Kidney (tissue), 14 donors: ENCODE measurements around the gene ANKRD29. TPM values are rescaled to one million over a fixed set of nuclear protein-coding genes. Genes with fewer than 3 reads are reported as not detected.
"Not testable (repeated sequence)": the region's sequence is repeated elsewhere in the genome, so short reads cannot be mapped to it uniquely, and the experiment has no call there.

Experiments used
- DNase-seq, 5 donors: peaks; one replicate each; pipeline ENCODE4 v3.0.0-alpha.2; 2013 to 2020
- FAIRE-seq: peaks from 2 replicates; lab custom pipeline; 2012; peaks lifted over from hg19 to GRCh38; lab: Jason Lieb, UNC
- H3K27ac ChIP-seq, 2 donors: one replicate each; pipeline ENCODE4 v1.7.0; 2013; ENCODE audit warnings: low read depth in 2 of 2, low read length in 2 of 2, inconsistent platforms in 1 of 2
- H3K27me3 ChIP-seq: one replicate; pipeline ENCODE4 v1.7.1; 2013; ENCODE audit warnings: low read length, inconsistent platforms; ENCODE audit not compliant: control insufficient read depth, insufficient read depth
- H3K36me3 ChIP-seq, 3 donors: one replicate each; pipeline versions ENCODE4 v1.7.0 to v1.7.1; 2013; ENCODE audit warnings: low read length in 3 of 3, control low read depth in 1 of 3, inconsistent platforms in 1 of 3; ENCODE audit not compliant: insufficient read depth in 3 of 3, control insufficient read depth in 2 of 3
- H3K4me1 ChIP-seq, 3 donors: one replicate each; pipeline versions ENCODE4 v1.7.0 to v1.7.1; 2013; ENCODE audit warnings: low read length in 3 of 3, inconsistent platforms in 1 of 3, low read depth in 1 of 3; ENCODE audit not compliant: control insufficient read depth in 2 of 3, insufficient read depth in 2 of 3
- H3K4me3 ChIP-seq, 3 donors: one replicate each; pipeline versions ENCODE4 v1.7.0 to v1.8.1; 2013; ENCODE audit warnings: low read length in 3 of 3, control low read depth in 1 of 3, inconsistent platforms in 1 of 3
- H3K9ac ChIP-seq, 3 donors: one replicate each; pipeline versions ENCODE4 v1.7.0 to v1.7.1; 2013; ENCODE audit warnings: low read length in 3 of 3, control low read depth in 1 of 3, inconsistent platforms in 1 of 3
- H3K9me3 ChIP-seq, 3 donors: one replicate each; pipeline versions ENCODE4 v1.7.0 to v1.7.1; 2013; ENCODE audit warnings: low read length in 3 of 3, control low read depth in 1 of 3, inconsistent platforms in 1 of 3; ENCODE audit not compliant: control insufficient read depth in 2 of 3, insufficient read depth in 1 of 3
- CTCF ChIP-seq: IDR thresholded peaks from 3 replicates; pipeline ENCODE4 v1.5.1; 2012; ENCODE audit warnings: mild to moderate bottlenecking, moderate library complexity, borderline replicate concordance; ENCODE audit not compliant: insufficient read depth; ENCODE audit errors: extremely low read depth
- intact Hi-C: fragments of 100-400 bp; cut with DNase I; formaldehyde crosslinking; loops from one replicate; pipeline ENCODE4 v1.11.1; 2022
- polyA plus RNA-seq: library from polyadenylated mRNA; stranded (reverse); fragments of 350-450 nt; fragmentation: Illumina TruSeq; extraction: RNeasy Lipid Tissue Mini Kit (QIAGEN cat#74804); gene quantifications from one replicate; pipeline ENCODE4 v1.2.3, GENCODE V29; 2014; ENCODE audit warnings: low read depth, low replicate concordance; ENCODE audit not compliant: insufficient read depth
- total RNA-seq: library from RNA; stranded (reverse); fragmentation: NEBNext Ultra II Directional; extraction: Animal tissue kit (Norgen Biotek cat#: 25700); gene quantifications from one replicate; pipeline ENCODE4 v1.2.1, GENCODE V29; 2021
- donor health status: control.
- donor health status: control.
- donor health status: control.
- donor health status: control.
- donor health status: control.
- donor health status: DM: yes; HTN: yes; CAD: no.
- donor health status: Normal renal cell carcinoma (clear cell type).

Gene ANKRD29
- total and polyA plus RNA-seq, 2 donors from 2014 or later: 4.9 to 5.2 TPM

GRCh38 chr18:23641937-23642666 is 20.6 kb downstream of the ANKRD29 start:
- no peaks in the 10 kb centered on the region for H3K4me1 ChIP-seq
- DNase-seq (no peak), FAIRE-seq (no peak)
- H3K4me3 ChIP-seq: no peak overlapping the region
- H3K36me3 ChIP-seq: no peaks in the 10 kb centered on the region
- no peak overlapping the region for H3K9ac ChIP-seq
- H3K27ac ChIP-seq: no peak overlapping the region
- H3K27me3 ChIP-seq: no peaks in the 10 kb centered on the region
- no peak for TF ChIP-seq CTCF
- intact Hi-C loops: no loop called here
- no peaks in the 10 kb centered on the region for H3K9me3 ChIP-seq

GRCh38 chr18:23641143-23641720 is 21.5 kb downstream of the ANKRD29 start:
- Histone ChIP-seq H3K27me3 (no peaks in the 10 kb centered on the region), H3K4me1 (no peaks in the 10 kb centered on the region), H3K9ac (no peak overlapping the region), H3K4me3 (no peak overlapping the region), H3K36me3 (no peaks in the 10 kb centered on the region), H3K9me3 (no peaks in the 10 kb centered on the region), H3K27ac (no peak overlapping the region)
- FAIRE-seq: no peak
- intact Hi-C loops: no loop called here
- no peak for DNase-seq
- TF ChIP-seq CTCF: no peak

- Histone ChIP-seq H3K9me3 (no peaks in the 10 kb centered on the region), H3K4me1 (no peaks in the 10 kb centered on the region), H3K27me3 (no peaks in the 10 kb centered on the region), H3K36me3 (no peaks in the 10 kb centered on the region), H3K9ac (no peak overlapping the region), H3K4me3 (no peak overlapping the region), H3K27ac (no peak overlapping the region)
- DNase-seq: no peak
- no peak for FAIRE-seq
- no peak for TF ChIP-seq CTCF
- intact Hi-C loops: no loop called here
Measured at GRCh38 chr18:23640052-23640451, 22.7 kb downstream of the ANKRD29 start.

GRCh38 chr18:23636433-23636832 is 26.3 kb downstream of the ANKRD29 start:
- H3K27ac ChIP-seq, H3K9me3 ChIP-seq, H3K36me3 ChIP-seq, intact Hi-C loops, DNase-seq, H3K4me3 ChIP-seq, H3K9ac ChIP-seq, FAIRE-seq, H3K4me1 ChIP-seq, H3K27me3 ChIP-seq: not testable (repeated sequence)
